Measurements from ENCODE around the gene NT5C3A.
"Not testable (repeated sequence)": the region's sequence is repeated elsewhere in the genome, so short reads cannot be mapped to it uniquely, and the experiment has no call there.

The NT5C3A gene

DNA sequence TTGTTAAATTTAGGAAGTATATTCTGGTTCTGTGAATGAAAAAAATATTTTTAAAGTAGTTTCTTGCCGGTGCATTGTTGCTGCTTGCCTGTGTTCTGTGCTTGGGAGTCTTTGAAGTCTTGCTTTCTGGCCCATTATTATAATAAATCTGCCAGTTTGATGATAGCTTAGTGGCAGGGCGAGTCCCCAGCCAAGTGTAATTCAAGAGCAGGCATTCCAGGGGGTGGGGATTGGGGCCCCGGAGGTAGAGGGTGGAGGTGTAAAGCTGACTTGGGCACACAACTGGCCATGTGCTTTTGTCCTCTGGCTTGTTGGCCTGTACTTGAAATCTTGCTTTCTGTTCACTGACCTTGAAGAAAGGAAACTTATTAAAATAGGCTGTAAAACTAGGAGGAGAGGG lies 90.6 kb downstream of the NT5C3A start:
- not testable (repeated sequence) for DNase-seq

DNA sequence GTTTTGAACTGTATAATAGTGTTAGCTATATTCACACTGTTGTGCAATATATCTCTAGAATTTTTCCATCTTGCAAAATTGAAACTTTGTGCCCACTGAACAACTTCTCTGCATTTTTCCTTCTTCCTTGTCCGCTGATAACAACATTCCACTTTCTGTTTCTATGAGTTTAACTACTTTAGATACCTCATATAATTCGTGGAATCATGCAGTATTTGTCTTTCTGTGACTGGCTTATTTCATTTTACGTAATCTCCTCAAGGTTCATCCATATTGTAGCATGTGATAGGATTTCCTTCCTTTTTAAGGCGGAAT lies 95.4 kb downstream of the NT5C3A start:
- not testable (repeated sequence) for DNase-seq

DNA sequence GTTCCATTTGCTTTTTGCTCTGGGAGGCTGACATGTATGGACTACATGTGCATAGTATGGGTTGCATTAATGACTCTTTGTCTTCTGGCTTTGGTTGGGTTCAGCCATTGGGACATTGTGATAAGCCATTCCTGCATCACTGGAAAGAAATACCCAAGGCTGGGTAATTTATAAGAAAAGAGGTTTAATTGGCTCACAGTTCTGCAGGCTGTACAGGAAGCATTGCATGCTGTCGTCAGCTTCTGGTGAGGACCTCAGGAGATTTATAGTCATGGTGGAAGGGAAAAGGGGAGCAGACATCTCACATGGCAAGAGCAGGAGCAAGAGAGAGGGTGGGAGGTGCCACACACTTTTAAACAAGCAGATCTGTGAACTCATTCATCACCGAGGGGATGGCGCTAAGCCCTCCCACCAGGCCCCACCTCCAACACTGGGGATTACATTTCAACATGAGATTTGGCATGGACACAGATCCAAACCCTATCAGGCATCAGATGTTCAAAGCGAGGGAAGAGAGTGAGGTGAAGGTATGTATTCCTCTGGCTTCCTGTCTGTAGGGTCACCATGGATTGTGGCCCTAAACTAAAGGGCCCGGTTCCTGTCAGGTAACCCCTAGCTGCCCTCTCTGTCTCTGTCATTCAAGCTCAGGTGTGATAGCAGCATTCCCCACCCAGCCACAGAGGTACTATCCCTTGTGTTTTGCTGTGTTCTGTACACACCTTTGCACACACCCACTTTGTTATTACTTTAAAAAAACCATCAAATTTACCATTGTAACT lies 95.9 kb downstream of the NT5C3A start:
- not testable (repeated sequence) for DNase-seq

DNA sequence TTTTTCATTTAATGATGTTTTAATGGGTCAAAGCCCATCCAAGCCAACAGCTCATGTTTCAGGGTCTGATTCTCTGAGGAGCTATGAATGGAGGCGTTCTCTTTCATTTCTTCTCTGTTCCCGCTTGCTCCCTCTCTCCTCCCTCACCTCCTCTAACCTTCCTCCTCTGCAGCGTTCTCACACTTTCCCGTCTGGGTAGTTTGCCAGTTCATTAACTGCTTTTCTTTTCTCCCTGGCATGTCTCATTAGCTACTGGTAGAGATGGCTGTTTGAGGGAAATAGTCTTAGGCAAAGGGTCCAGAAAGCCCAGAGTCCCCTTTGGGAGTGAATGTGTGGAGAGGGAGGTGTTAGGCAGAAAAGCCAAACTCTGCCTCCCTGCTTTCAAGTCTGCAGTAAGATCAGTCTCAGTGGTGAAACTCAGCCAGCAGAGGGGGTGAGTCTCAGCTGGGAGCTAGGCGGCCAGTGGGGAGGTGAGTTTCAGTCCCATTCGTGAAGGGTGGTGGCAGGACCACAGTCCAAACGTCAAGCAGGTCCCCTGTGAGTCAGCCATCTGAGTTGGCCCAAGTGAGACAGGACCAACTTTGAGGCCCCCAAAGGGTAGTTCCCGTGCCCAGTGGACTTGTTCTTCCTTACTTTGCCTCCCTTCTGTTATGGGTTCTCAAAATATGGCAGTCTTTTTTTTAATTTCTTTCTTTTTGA lies 98.0 kb downstream of the NT5C3A start:
- DNase-seq: not testable (repeated sequence)
